NCI-H2081 treated with DMSO at 0.1 percent for 48 hours (cell line): ENCODE results near the gene SFXN5.
A peak's percentile ranks its signal among the peaks of the same experiment; 100 is the strongest.

ENCODE experiments used
- DNase-seq: peaks from one replicate; lab custom pipeline; 2025; lab: John Stamatoyannopoulos, UW

SFXN5 gene

DNA sequence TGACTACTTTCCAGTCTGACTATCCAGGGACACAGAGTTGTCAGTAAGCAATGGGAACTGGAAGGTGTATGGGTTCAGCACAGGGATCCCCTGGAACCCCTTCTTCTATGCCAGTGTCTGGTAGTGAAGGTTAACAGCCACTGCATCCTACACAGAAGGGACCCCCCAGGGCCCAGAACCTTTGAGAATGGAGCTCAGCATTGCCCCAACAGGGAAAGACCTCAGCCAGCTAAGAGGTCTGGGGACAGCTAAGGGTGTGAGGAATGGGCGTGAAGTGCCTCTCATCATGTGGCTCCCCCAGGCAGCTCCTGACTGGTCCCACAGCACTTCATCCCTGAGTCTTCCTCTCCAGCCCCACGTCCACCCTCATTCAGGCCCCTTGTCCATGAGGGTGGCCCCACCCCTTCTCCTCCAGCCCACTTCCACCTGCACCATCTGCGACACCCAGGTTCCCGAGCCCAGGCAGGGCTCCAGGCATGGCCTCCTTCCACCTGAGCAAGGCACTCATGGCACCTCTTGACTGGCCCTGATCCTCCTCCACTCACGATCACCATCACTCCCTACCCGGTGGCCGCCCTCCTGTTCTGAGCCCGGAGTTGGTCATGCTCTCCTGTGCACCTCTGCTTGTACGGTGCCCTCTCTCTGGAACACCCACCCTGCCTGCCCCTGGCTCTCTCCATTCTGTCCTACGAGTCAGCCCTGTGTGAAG is 77.1 kb downstream of the SFXN5 start:
- no peak for DNase-seq

DNA sequence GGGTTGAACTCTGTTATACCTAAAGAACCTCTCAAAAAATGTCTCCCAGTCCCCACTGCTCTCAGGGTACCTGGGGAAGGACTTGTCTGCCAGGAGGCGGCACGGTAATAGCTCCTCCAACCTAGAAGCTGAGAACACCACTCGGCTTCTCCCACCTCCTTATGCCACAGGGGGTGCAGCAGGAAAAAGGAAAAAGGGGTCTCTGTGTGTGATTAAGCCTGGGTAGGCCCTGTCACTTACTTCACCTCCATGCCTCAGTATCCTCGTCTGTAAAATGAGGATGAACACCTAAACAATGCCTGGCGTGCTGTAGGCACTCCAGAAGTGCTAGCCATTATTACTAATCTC is 77.6 kb downstream of the SFXN5 start:
- DNase-seq, result no peak

DNA sequence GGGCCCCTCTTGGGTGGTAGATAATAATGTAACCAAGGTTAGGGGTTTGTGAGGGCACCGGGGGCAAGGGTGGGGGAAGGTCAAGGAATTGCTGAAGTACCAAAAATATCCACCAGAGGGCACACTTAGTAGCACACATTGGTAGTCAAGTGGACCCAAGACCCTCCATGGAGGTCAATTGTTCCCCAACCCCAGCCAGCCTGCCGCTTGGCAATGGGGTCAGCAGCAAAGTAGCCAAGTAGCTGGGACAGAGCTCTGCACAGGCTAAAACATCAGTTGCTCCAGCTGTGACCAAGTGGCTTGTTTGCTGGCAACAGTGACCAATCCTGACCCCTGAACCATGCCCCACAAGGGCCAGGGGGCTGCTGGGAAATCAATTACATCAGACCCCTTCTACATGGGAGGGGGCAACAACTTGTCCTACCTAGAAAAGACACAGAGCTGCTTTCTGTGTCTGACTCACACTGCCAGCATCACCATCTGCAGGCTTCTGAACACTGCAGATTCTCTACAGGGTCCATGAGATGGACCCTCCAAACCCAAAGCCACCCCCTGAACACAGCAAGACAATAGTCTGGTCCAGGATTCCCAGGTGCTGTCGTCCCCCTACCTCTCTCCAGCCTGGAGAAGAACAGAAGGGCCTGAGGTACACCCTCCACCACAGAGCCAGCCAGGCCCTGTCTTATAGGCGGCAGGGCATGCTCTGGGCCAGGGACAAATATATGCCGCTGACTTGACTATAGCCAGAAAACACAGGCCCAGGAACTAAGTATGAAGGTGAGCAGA is 78.2 kb downstream of the SFXN5 start:
- no peak for DNase-seq

DNA sequence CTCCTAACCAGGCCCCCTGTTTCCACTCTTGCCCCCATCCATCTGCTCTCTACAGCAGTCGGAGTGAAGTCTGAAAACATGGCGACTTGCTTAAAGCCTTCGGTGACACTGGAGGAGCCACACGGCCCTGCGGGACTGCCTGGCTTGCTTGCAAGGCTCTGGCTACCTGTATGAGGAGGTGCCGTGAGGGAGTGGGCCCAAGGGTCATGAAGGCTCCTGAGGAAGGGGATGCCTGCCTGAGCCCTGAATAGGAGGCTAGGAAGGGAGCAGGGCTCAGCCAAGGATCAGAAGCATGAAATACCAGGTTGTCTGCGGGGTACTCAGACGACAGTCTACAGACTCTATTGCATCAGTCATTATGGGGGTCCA is 78.8 kb downstream of the SFXN5 start:
- no peak for DNase-seq

- DNase-seq, result no peak
These were observed 79.4 kb downstream of the SFXN5 start for GRCh38 chr2:72991980-72992733.

DNA sequence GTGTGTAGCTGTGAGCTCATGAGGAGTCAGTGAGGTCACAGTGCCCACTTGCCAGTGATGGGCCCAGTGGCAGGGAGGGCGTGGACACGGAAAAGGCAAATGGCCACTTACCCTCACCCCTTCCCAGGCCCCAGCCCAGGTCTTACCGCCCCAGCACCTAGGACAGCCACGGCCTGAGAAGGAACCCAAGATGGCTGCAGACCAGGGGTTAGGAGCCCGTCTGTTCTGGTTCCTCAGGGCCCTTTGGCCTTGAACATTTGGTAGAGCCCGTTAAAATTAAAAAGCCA is 80.1 kb downstream of the SFXN5 start:
- no peak for DNase-seq

DNA sequence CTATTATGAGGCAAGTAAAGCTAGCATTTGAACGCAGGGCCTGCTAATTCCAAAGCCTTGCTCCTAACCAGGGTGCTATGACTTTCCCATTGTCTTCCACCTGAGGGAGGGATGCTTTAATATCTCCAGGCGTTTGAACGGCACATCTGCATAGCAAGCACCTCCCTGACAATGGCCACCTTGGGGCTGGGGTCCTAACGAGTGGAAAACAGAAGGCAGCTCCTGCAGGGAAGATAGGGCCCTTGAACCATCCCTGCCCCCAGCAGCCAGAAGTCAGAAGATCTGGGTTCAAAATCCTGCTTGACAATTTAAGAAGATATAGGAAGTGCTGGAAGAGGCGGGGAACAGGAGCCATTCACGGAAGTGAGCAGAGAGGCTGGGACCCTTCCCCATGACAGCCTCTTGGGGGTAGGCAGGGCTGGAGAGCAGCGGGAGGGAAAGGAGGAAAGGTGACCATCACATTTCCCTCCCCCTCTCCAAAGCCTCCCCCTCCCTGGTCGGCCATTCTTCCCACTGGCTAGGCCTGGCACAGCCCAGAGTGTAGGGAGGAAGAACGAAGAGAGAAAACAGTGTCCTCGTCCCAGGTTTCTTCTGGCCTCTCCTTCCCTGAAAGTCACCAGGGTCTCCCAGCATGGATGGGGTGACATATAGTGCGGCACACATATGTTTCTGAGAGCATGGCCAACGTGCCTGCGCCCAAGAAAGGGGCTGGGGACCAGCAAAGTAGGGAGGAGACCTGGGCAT is 80.6 kb downstream of the SFXN5 start:
- DNase-seq, result no peak

DNA sequence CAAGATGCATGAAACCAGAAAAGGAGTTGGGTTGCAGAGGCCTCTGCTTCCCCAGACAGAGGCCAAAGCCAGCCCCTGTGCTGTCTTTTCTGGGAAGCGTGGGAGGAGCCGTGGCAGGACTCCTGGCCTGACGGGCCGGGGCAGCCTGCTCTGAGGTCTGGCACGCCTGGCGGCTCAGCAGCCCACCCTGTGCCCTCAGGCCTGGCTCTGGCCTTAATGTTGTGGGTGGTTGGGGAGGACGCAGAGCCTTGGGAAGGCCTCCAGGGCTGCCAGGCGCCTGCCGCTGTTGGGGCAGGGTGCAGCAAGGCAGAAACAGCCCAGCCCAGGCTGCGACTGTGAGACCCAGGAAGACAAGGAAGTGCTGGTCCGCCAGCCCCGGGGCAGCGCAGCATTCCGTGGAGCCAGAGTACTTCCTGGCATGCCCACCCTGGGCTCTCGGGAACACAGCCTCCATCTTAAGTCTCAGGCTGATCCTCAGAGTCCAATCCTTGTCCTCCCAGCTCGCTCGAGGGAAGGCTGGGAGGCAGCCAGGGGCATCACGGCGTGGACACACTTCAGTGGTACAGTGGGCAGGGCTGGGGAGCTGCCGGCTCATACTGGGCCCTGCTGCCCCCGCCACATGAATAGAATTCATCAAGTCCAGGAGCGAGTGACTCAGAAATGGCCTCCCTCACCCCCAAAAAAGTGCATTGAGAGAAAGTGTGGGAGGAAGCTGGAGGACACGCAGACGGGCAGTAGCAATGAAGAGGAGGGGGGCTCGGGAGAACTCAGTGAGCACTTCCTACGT is 81.5 kb downstream of the SFXN5 start:
- no peak for DNase-seq

- DNase-seq, result no peak
These were observed 82.7 kb downstream of the SFXN5 start for GRCh38 chr2:72988726-72989273.

- no peak for DNase-seq
These were observed 83.5 kb downstream of the SFXN5 start for GRCh38 chr2:72988041-72988440.

DNA sequence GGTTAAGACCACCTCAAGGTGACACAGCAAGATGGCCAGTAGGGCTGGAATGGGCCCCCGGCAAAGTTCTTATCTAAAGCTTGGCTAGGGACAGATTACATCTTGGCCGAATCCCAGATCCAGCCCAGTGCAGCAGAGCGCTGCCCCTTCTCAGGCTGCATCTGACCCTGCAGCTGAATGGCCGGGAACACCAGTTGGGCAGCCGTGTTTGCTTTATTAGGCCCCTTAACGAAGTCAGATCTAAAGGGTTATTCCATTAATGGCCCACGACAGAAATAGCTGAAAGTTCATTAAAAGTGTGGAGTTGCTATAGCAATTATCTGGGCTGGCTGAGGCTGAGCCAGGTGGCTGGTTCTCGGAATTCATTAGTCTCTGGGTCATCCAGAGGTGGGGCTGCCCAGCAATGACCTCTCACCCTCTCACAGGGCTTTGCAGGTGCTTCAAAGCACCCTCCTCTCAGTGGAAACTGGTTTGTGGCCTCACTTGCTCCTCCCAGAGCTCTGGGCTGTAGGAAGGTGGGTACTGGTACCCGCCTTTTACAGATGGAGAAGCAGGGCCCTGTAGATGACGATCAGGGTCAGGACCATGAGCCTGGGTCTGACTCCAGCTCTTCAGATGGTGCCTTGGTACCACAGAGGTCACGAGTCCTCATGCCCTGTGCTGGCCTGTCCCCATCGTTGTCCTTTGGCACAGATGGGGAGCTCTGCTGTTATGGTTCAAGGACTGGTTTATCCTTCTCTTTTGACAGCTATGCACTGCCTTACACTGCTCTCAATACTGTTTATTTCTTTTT is 85.4 kb downstream of the SFXN5 start:
- DNase-seq, result no peak

- no peak for DNase-seq
These were observed 86.4 kb downstream of the SFXN5 start for GRCh38 chr2:72985136-72985535.

- no peak for DNase-seq
These were observed 87.3 kb downstream of the SFXN5 start for GRCh38 chr2:72984172-72984671.

GRCh38 chr2:72983500-72984161 is 87.9 kb downstream of the SFXN5 start:
- peak; percentile 22 for DNase-seq

- DNase-seq, result no peak
These were observed 88.6 kb downstream of the SFXN5 start for GRCh38 chr2:72982781-72983499.

DNA sequence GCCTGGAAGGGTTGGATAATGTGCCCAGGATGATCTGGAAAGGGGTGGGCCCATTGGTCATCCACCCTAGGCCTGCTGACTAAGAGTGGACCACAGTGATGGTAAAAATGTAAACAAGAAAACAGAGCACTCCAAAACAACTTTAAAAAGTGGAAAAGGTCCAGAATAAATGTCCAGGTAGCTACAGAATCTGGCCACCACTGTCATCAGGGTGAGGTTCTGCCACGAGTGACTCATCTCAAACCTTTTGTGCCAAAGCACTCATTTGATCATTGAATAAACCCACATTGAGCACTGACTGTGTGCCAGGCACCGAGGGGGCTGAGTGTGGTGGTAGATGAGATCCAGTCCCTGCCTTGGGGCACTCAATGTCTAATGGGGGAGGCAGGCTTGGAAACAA is 89.3 kb downstream of the SFXN5 start:
- DNase-seq, result no peak

GRCh38 chr2:72981536-72981935 is 90.0 kb downstream of the SFXN5 start:
- DNase-seq, result no peak

DNA sequence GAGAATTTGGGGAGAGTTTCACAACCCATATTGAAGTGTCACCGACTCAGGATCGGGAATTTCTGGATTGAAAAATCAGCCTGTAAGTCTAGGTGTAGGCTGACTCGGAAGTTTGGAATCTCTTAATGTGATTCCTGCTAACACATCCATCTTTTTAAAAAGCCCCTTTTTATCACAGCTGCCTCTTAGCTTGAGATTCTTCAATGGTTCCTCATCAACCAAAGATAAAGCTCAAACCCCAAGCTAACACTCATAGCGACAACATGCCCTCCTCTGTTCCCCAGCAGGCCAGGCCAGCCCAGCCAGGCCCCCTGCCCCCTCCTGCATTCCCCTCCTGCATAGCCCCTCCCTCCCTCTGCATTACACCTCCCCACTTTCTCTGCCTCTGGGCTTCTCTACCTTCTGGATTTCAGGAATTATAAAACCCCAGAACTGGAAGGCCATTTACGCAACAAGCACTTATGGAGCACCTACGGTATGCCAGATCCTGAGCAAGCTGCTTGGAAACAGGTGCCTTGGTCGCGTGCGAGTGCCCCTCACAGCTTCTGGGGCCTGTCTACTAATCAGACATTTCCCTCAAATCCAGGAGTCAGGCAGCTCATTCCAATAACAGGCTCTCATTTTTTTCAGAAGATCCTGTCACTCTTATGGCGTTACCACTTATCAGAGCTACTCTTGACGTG is 90.8 kb downstream of the SFXN5 start:
- no peak for DNase-seq

- no peak for DNase-seq
These were observed 91.6 kb downstream of the SFXN5 start for GRCh38 chr2:72979896-72980295.
